GM12874 (cell line): ENCODE results near the gene SPOCK1.

Experiments
- TF ChIP-seq, protein P1 (sequence below): IDR thresholded peaks from 2 replicates; pipeline ENCODE4 v1.5.1; 2011; ENCODE audit warnings: low read depth, mild to moderate bottlenecking, control low read depth, low read length, moderate library complexity; ENCODE audit not compliant: insufficient read depth

Gene SPOCK1

GRCh38 chr5:137269274-137269673 lies 229.9 kb downstream of the SPOCK1 start:
- TF ChIP-seq, protein P1, sequence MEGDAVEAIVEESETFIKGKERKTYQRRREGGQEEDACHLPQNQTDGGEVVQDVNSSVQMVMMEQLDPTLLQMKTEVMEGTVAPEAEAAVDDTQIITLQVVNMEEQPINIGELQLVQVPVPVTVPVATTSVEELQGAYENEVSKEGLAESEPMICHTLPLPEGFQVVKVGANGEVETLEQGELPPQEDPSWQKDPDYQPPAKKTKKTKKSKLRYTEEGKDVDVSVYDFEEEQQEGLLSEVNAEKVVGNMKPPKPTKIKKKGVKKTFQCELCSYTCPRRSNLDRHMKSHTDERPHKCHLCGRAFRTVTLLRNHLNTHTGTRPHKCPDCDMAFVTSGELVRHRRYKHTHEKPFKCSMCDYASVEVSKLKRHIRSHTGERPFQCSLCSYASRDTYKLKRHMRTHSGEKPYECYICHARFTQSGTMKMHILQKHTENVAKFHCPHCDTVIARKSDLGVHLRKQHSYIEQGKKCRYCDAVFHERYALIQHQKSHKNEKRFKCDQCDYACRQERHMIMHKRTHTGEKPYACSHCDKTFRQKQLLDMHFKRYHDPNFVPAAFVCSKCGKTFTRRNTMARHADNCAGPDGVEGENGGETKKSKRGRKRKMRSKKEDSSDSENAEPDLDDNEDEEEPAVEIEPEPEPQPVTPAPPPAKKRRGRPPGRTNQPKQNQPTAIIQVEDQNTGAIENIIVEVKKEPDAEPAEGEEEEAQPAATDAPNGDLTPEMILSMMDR = no peak

DNA sequence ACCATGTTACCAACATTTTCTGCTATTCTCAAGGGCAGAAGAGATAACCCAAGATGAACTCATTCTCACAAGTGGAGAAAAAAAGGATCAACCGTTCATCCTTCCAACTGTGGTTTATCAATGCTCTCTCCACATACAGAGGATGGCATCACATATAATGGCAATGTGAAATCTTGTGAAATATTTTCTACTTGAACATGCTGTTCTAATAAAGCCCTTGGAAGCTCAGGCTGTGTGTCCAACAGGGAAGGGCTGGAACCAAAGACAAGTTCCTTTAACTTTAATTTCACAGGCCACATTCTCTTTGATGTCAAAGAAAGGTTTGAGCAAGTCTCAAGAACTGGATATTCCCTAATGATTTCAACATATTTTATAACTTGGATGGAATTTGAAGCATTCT lies 230.5 kb downstream of the SPOCK1 start:
- TF ChIP-seq, protein P1 = no peak

- TF ChIP-seq, protein P1 = no peak
Measured at GRCh38 chr5:137266186-137266585, 232.9 kb downstream of the SPOCK1 start.

- TF ChIP-seq, protein P1 = no peak
Measured at GRCh38 chr5:137265457-137265856, 233.7 kb downstream of the SPOCK1 start.

DNA sequence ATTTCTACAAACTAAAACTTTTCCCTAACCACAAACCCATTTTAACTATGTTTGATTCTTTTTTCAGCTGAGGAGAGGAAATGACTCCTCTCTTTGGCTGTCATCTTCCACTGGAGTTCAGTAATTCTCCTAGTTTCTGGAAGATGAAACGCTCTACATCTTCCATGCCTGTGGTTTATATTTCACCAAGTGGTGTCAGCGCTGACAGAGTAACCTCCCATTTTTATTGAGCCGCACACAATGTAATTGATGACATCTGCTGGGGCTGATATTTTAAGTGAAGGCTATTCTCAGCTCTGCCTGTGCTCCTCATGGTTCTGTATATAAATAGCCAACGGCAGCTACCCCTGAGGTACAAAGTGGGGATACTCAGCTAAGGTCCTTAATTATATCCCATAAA lies 234.6 kb downstream of the SPOCK1 start:
- TF ChIP-seq, protein P1 = no peak

DNA sequence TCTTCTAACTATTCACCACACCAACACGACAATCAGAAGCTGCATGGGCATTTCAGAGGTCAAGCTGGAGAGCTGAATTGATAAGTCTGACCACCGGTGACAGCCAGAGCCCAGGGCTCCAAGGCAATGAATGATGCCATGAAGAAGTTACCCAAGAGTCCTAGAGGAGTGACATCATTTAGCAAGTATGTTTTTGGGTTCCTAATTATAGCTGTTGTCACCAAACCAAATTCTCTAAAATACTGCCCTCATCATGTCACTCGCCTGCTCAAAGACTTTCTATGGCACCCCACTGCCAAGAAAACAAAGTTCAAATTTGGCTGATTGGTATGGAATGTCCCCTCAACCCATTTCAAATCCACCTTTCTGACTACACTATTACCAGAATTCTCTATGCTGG lies 235.1 kb downstream of the SPOCK1 start:
- TF ChIP-seq, protein P1 = no peak

GRCh38 chr5:137263371-137264005 lies 235.6 kb downstream of the SPOCK1 start:
- TF ChIP-seq, protein P1 = no peak
